ENCODE results near the gene DCC. TPM values are rescaled to one million over a fixed set of nuclear protein-coding genes. Genes with fewer than 3 reads are reported as not detected.

The DCC gene
- total and polyA plus RNA-seq, 2 donors from 2014 or later, result 3.9 TPM; not detected in 1

GRCh38 chr18:53225567-53226325, 885.7 kb downstream of the DCC start:
- TF ChIP-seq CTCF (IDR thresholded peaks at IDR 0.05; ENCODE audit: borderline replicate concordance, extremely low read depth, insufficient read depth), result no peak
- Histone ChIP-seq H3K9ac (ENCODE audit: low read length in 3 of 3) (no peak overlapping the region), H3K27me3 (ENCODE audit: control insufficient read depth, insufficient read depth, low read length) (no peaks in the 10 kb centered on the region), H3K4me3 (ENCODE audit: low read length in 3 of 3) (no peak overlapping the region), H3K27ac (ENCODE audit: low read depth in 2 of 2, low read length in 2 of 2) (no peak overlapping the region), H3K4me1 (ENCODE audit: control insufficient read depth in 2 of 3, insufficient read depth in 2 of 3, low read depth in 1 of 3, low read length in 3 of 3) (no peaks in the 10 kb centered on the region), H3K9me3 (ENCODE audit: control insufficient read depth in 2 of 3, insufficient read depth in 1 of 3, low read length in 3 of 3) (no peaks in the 10 kb centered on the region), H3K36me3 (ENCODE audit: control insufficient read depth in 2 of 3, insufficient read depth in 3 of 3, low read length in 3 of 3) (no peaks in the 10 kb centered on the region)
- intact Hi-C loops (cut with DNase I), result no loop called here
- DNase-seq, result no peak
- FAIRE-seq, result no peak

- Histone ChIP-seq H3K36me3 (ENCODE audit: control insufficient read depth in 2 of 3, insufficient read depth in 3 of 3, low read length in 3 of 3) (no peaks in the 10 kb centered on the region), H3K27ac (ENCODE audit: low read depth in 2 of 2, low read length in 2 of 2) (no peak overlapping the region), H3K9ac (ENCODE audit: low read length in 3 of 3) (no peak overlapping the region), H3K4me3 (ENCODE audit: low read length in 3 of 3) (no peak overlapping the region), H3K27me3 (ENCODE audit: control insufficient read depth, insufficient read depth, low read length) (no peaks in the 10 kb centered on the region), H3K4me1 (ENCODE audit: control insufficient read depth in 2 of 3, insufficient read depth in 2 of 3, low read depth in 1 of 3, low read length in 3 of 3) (no peaks in the 10 kb centered on the region), H3K9me3 (ENCODE audit: control insufficient read depth in 2 of 3, insufficient read depth in 1 of 3, low read length in 3 of 3) (no peaks in the 10 kb centered on the region)
- no peak for TF ChIP-seq CTCF (IDR thresholded peaks at IDR 0.05; ENCODE audit: borderline replicate concordance, extremely low read depth, insufficient read depth)
- DNase-seq, result no peak
- no peak for FAIRE-seq
- intact Hi-C loops (cut with DNase I), result no loop called here
These were observed 894.6 kb downstream of the DCC start for GRCh38 chr18:53234610-53235009.

- FAIRE-seq, result no peak
- peak in 4 of 5 donors; percentile 40 to 79 (median 56) for DNase-seq
- Histone ChIP-seq H3K27ac (ENCODE audit: low read depth in 2 of 2, low read length in 2 of 2) (no peak overlapping the region), H3K36me3 (ENCODE audit: control insufficient read depth in 2 of 3, insufficient read depth in 3 of 3, low read length in 3 of 3) (no peaks in the 10 kb centered on the region), H3K27me3 (ENCODE audit: control insufficient read depth, insufficient read depth, low read length) (no peaks in the 10 kb centered on the region), H3K4me1 (ENCODE audit: control insufficient read depth in 2 of 3, insufficient read depth in 2 of 3, low read depth in 1 of 3, low read length in 3 of 3) (no peaks in the 10 kb centered on the region), H3K9ac (ENCODE audit: low read length in 3 of 3) (no peak overlapping the region), H3K9me3 (ENCODE audit: control insufficient read depth in 2 of 3, insufficient read depth in 1 of 3, low read length in 3 of 3) (peaks cover 0 to 2% (median 0%) of the 10 kb centered on the region in 3 donors), H3K4me3 (ENCODE audit: low read length in 3 of 3) (no peak overlapping the region)
- no peak for TF ChIP-seq CTCF (IDR thresholded peaks at IDR 0.05; ENCODE audit: borderline replicate concordance, extremely low read depth, insufficient read depth)
- intact Hi-C loops (cut with DNase I), result no loop called here
These were observed 901.2 kb downstream of the DCC start for GRCh38 chr18:53241161-53241560.

Measured in kidney (tissue), 14 donors.